ENCODE results near the gene PDLIM1. TPM values are rescaled to one million over a fixed set of nuclear protein-coding genes. Genes with fewer than 3 reads are reported as not detected.

The PDLIM1 gene
- total RNA-seq, 1 experiment from 2014 or later, result 67.4 TPM

- no peak overlapping the region for H3K4me3 ChIP-seq (replicated peaks in 1 of 2; ENCODE audit: low read depth in 1 of 2, low read length in 2 of 2)
- no peak for TF ChIP-seq ZBTB33 (IDR thresholded peaks at IDR 0.05; ENCODE audit: extremely low read depth, insufficient replicate concordance, low read length)
- no peak for TF ChIP-seq YY1 (IDR thresholded peaks at IDR 0.05; ENCODE audit: extremely low read depth, insufficient replicate concordance, low read depth, low read length)
- TF ChIP-seq CEBPB (IDR thresholded peaks at IDR 0.05; ENCODE audit: low read depth), result no peak
- TF ChIP-seq FOSL1 (IDR thresholded peaks at IDR 0.05; ENCODE audit: low read depth), result no peak
- TF ChIP-seq EGR1 (IDR thresholded peaks at IDR 0.05; ENCODE audit: low read depth), result no peak
- no peak for TF ChIP-seq POLR2A (IDR thresholded peaks at IDR 0.05; ENCODE audit: borderline replicate concordance, extremely low read depth, insufficient read depth, insufficient read length)
- no peak for TF ChIP-seq ATF3 (IDR thresholded peaks at IDR 0.05)
- no peak for TF ChIP-seq EZH2phosphoT487 (IDR thresholded peaks at IDR 0.05; ENCODE audit: borderline replicate concordance)
- TF ChIP-seq SP1 (IDR thresholded peaks at IDR 0.05; ENCODE audit: low read depth), result no peak
- no peak for TF ChIP-seq RAD21 (IDR thresholded peaks at IDR 0.05; ENCODE audit: low read depth)
- TF ChIP-seq JUND (IDR thresholded peaks at IDR 0.05), result no peak
- TF ChIP-seq, protein P1, sequence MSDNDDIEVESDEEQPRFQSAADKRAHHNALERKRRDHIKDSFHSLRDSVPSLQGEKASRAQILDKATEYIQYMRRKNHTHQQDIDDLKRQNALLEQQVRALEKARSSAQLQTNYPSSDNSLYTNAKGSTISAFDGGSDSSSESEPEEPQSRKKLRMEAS (IDR thresholded peaks at IDR 0.05), result no peak
- TF ChIP-seq ELF1 (IDR thresholded peaks at IDR 0.05; ENCODE audit: borderline replicate concordance, low read depth), result no peak
- no peak for TF ChIP-seq EZH2 (IDR thresholded peaks at IDR 0.05)
- TF ChIP-seq SRF (IDR thresholded peaks at IDR 0.05; ENCODE audit: low read depth), result no peak
- TF ChIP-seq TCF7L2 (IDR thresholded peaks at IDR 0.05; ENCODE audit: borderline replicate concordance, extremely low read depth, insufficient read depth, insufficient read length), result no peak
- no peaks in the 10 kb centered on the region for H3K36me3 ChIP-seq (ENCODE audit: control insufficient read depth in 1 of 2, insufficient read depth in 2 of 2, low read length in 2 of 2)
- ATAC-seq (no peak), DNase-seq (ENCODE audit: low read depth, low spot score) (no peak)
- no peaks in the 10 kb centered on the region for H3K9me3 ChIP-seq (ENCODE audit: control insufficient read depth in 1 of 2, insufficient read depth in 1 of 2, low read depth in 1 of 2, low read length in 2 of 2)
- H3K27ac ChIP-seq (ENCODE audit: low read depth, low read length), result no peak overlapping the region
- RAD21 ChIA-PET (ENCODE audit: low non-redundant PET in 1 of 2, low total read pairs in 2 of 2, uncharacterized antibody in 2 of 2, unreplicated experiment in 2 of 2), result no interaction called here
- no peak overlapping the region for H3K4me2 ChIP-seq (ENCODE audit: low read length)
- CTCF ChIA-PET, result no interaction called here
- H3K9ac ChIP-seq (ENCODE audit: low read length), result no peak overlapping the region
- no peaks in the 10 kb centered on the region for H3K79me2 ChIP-seq (ENCODE audit: insufficient read depth, low read length)
- intact Hi-C loops (cut with micrococcal nuclease), result no loop called here
- POLR2A ChIA-PET, result no interaction called here
- H3K9me2 ChIP-seq (ENCODE audit: insufficient read depth), result no peaks in the 10 kb centered on the region
- peaks cover 14 to 16% of the 10 kb centered on the region in 2 experiments for H3K4me1 ChIP-seq (ENCODE audit: control insufficient read depth in 1 of 2, insufficient read depth in 2 of 2, low read length in 2 of 2)
- BruUV-seq (replicated peaks), result no TSS peak
- peaks cover 62% of the 10 kb centered on the region for H3K27me3 ChIP-seq (ENCODE audit: insufficient read depth, low read length)
- peaks cover under 1% of the 10 kb centered on the region; the same call in 1 of the 2 replicates for H4K20me1 ChIP-seq (ENCODE audit: insufficient read depth)
- H2AFZ ChIP-seq (ENCODE audit: low read depth, low read length, poor library complexity, severe bottlenecking), result no peak overlapping the region
These were observed 22.2 kb upstream of the PDLIM1 start for GRCh38 chr10:95312986-95313495.

Data from HCT116 (cell line).